ENCODE results near the gene IRF2BP2.

The IRF2BP2 gene

GRCh38 chr1:234582681-234583301 is 27.2 kb downstream of the IRF2BP2 start:
- FAIRE-seq = no peak

- no peak for FAIRE-seq
Measured at GRCh38 chr1:234582186-234582585, 27.8 kb downstream of the IRF2BP2 start.

DNA sequence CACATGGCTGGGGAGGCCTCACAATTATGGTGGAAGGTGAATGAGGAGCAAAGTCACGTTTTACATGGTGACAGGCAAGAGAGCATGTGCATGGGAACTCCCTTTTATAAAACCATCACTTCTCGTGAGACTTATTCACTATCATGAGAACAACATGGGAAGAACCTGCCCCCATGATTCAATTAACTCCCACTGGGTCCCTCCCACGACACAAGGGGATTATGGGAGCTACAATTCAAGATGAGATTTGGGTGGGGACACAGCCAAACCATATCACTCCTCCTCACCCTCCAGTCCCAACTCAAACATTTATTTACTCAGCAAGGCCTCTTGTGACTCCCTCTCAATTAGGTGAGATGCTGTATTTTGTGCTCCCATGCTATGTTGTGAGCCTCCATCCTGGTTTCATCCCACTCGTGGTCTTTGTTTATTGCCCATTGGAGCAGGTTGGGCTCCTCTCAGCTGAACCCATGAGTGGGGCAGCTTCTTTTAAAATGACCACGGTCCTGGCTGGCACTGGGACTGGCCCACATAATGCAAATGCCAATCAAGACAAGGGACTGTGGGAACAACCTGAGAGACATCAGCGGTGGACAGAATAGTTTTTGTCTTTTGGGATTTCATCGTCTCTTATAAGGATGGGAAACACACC is 28.8 kb downstream of the IRF2BP2 start:
- FAIRE-seq = no peak

- FAIRE-seq = no peak
Measured at GRCh38 chr1:234579967-234580366, 30.0 kb downstream of the IRF2BP2 start.

DNA sequence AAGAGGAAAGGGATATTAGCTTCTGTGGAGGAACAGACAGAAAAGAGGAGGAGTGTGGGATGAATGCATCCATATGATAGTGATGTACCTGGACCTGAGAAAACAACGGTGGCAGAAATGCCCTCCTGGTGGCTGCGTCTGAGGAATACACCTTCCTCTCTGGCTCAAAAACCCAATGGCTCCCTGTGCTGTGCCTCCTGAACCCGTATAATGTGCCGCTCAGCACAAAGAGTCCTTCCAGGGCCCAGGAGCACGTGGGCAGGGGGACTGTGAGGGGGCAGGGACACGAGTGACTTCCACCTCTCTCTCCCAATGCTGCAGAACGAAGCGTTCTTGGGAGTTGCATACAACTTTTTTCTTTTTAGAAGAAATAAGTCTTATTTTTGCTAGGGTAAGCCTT is 31.2 kb downstream of the IRF2BP2 start:
- FAIRE-seq = no peak

DNA sequence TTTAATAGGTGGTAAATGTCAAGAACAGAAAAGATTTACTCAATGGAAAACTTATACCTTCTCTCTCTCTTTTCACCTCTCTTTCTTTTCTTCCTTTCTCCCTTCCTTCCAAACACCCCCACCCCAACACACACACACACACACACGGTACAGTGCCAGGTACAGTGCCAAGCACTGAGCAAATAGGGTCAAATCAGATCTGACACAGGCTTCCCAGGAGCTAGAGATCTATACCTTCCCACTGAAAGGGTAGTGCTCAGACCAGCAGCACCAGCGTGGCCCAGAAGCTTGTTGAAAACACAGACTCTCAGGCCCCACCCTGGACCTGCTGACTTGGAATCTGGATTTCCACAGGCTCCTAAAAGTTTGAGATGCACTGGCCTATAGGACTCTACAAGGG is 31.9 kb downstream of the IRF2BP2 start:
- FAIRE-seq = no peak

DNA sequence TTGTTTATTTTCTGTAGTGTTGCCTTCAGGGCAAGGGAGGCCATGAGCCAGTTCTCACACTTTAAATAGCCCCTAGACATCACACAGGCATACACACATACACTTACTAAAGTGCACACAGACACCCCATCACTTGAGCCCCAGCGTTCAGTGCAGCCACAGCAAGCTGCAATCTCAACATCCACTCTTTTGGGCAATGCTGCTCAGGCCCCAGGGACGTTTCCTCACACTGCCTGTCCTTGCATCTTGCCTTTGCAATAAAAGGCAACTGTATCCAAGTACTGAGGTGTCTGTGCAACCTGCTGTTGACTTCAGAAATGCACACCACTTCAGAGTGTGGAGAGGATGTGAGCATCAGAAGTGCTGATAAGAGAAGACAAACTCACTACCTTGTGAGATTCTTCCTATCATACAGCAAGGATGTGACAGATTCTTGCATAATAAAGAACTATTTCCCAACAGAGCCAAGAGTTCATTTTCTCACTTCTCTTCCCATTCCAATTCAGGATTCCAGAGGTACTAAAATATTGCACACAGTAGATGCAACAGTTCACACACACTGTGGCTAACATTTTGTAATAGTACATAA is 36.2 kb downstream of the IRF2BP2 start:
- no peak for FAIRE-seq

GRCh38 chr1:234572966-234573365 is 37.0 kb downstream of the IRF2BP2 start:
- no peak for FAIRE-seq

- no peak for FAIRE-seq
Measured at GRCh38 chr1:234571702-234572101, 38.3 kb downstream of the IRF2BP2 start.

DNA sequence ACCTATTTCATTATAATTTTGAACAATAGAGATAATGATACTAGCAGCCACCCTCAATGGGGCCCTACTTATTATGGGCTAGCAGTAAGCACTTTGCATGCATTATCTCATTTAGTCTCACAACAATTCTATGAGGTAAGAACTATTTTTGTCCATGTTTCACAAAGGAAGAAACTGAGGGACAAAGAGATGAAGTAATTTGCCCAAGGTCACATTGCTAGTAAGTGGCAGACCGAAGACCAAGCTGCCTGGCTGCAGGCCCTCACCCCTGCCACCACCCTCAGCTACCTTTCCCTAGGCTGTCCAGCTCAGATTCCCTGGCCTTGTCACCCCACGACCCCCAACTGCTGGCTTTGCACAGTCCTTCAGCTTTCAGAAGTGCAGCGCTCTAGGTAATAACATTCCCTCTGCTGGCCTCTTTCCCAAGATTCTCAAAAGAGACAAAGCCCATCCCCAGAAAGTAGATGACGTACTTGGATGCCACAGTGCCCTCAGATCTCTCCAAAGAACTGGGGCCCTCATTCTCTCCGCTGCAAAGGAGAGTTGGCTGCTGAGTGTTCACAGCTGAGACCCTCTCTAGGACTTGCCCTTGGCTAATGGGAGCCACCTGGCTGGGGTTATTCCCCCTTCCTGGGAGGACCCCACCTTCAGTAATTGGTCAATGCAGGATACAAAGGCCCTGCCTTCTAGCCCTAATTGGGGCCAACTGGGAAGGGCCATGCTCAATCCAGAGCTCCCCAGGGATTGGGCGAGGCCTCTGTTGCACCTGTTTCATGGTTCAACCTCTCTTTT is 39.5 kb downstream of the IRF2BP2 start:
- FAIRE-seq = no peak

DNA sequence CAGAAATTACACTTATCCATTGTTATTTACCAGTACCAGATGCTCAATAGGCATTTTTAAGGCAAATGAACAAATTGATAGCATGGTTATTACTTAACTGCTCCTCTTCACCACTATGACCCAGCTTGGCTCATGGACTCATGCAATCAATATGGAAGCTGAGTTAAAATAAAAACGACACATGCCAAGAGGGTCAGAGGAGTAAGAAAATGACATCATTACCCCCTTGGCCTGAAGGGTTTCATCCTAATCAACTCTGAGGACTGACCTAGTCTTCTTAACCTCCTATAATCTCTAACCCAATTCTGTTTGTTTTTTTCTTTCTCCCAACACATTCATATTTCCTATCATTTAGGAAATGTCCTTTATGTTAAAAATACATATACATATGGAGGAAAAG is 41.6 kb downstream of the IRF2BP2 start:
- no peak for FAIRE-seq

GRCh38 chr1:234565132-234565531 is 44.8 kb downstream of the IRF2BP2 start:
- FAIRE-seq = no peak

DNA sequence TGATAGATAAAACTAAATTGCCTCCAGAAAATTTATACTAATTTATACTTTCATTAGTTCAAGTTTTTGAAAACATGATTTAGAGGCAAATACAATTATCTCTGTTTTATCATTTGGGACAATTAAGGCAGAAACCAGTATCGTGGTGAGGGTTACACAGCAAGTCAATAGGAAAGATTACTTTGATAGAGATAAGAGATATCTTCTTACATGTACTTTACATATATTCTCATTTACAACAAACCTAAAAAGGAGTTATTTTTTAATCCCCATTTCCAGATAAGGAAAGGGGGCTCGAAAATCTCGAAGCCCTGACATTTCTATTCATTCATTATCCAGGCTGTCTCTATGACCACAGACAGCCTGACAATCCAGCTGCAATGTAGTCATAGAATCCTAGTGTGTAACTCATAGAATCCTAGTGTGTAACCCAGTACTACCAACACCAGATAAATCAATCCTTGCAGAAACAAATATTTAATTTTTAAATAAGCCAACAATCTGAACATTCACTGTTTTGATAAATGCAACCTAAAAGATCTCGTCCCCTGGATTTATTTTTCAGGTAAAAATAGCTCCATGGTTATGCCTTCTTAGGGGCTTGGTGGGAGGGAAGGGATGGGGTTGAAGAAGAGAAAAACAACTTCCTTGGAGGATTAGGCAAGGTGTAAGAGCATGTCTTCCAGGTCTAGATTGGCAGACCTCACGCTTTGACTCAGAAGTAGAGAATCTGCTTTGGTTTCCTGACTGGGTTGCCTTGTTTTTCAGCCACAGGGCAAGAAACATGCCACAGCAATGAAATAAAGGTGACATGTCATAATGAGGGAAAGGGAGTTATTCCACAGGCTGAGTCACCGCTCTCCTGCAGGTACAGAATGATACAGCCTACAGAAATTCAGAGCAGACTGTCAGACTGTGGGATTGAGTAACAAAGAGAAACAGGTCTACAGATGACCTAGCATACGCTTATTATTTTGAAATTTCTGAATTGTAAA is 45.6 kb downstream of the IRF2BP2 start:
- peak; percentile 92 for FAIRE-seq

DNA sequence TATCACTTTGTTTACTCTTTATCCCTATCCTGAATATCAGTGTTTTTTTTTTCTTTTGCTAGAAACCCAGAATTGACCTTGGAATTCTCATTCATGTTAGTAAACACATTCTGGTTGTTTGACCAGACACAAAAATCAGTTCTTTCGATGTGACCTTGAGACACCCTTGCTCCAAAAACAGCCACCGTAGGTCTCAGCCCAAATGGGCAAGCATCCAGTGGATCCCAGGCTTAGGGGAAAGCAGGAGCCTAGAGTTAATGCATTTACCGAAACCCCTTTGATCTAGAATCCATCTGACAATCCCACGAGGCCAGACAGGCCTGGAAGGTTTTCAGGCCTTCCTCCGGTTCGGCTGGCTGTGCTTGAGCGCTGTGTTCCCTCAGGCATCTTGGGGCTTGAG is 47.6 kb downstream of the IRF2BP2 start:
- no peak for FAIRE-seq

DNA sequence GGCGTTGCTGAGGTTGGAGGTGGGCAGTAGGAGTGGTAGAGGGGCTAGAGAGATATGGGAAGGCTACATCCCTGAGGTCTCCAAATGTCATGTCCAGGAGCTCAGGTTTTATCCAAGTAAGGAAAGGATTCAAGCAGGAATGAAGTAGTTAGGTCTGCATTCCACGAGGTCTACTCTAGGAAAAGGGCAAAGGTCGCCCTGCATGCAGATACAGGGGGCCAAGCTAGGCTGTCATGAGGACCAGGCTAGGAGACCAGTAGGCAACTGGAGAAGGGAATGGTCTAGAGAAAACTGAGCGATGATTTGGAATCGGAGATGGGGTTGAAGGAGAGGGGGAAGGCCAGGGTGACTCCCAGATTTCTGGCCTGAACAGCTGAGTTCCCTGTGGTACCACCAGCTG is 48.7 kb downstream of the IRF2BP2 start:
- no peak for FAIRE-seq

- FAIRE-seq = no peak
Measured at GRCh38 chr1:234559902-234560676, 49.9 kb downstream of the IRF2BP2 start.

GRCh38 chr1:234559152-234559901 is 50.7 kb downstream of the IRF2BP2 start:
- FAIRE-seq = no peak

GRCh38 chr1:234558330-234558836 is 51.6 kb downstream of the IRF2BP2 start:
- no peak for FAIRE-seq

- FAIRE-seq = no peak
Measured at GRCh38 chr1:234556245-234556943, 53.6 kb downstream of the IRF2BP2 start.

Measured in G401.6 (cell line).